ENCODE measurements around the gene EFCAB7. TPM values are rescaled to one million over a fixed set of nuclear protein-coding genes. Genes with fewer than 3 reads are reported as not detected.
A peak's percentile ranks its signal among the peaks of the same experiment; 100 is the strongest.

Gene EFCAB7
- total RNA-seq, 1 experiment from 2014 or later, result 3.6 TPM

DNA sequence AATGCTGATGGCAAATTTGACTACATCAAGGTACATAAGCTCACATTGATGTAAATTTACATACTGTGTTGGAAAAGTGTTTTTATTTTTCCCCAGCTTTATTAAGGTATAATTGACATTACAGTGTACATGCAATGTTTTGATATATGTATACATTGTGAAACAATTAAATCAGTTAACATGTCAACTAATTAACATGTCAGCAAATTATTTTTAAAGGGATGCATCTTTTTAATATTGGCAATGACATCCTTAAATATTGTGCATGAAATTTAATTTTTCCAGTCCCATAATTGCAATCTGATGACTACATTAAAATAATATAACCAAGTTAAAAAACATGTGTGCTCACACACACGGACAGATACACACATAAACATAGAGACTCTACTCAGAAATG, 9.4 kb downstream of the EFCAB7 start:
- TF ChIP-seq, protein P1, sequence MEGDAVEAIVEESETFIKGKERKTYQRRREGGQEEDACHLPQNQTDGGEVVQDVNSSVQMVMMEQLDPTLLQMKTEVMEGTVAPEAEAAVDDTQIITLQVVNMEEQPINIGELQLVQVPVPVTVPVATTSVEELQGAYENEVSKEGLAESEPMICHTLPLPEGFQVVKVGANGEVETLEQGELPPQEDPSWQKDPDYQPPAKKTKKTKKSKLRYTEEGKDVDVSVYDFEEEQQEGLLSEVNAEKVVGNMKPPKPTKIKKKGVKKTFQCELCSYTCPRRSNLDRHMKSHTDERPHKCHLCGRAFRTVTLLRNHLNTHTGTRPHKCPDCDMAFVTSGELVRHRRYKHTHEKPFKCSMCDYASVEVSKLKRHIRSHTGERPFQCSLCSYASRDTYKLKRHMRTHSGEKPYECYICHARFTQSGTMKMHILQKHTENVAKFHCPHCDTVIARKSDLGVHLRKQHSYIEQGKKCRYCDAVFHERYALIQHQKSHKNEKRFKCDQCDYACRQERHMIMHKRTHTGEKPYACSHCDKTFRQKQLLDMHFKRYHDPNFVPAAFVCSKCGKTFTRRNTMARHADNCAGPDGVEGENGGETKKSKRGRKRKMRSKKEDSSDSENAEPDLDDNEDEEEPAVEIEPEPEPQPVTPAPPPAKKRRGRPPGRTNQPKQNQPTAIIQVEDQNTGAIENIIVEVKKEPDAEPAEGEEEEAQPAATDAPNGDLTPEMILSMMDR (conservative IDR thresholded peaks at IDR 0.05; ENCODE audit: low read depth, low read length), result no peak
- TF ChIP-seq EZH2 (IDR thresholded peaks at IDR 0.05; ENCODE audit: low read length, unreplicated experiment) (no peak), EZH2phosphoT487 (IDR thresholded peaks at IDR 0.05; ENCODE audit: borderline replicate concordance, low read length) (no peak)
- CTCF ChIA-PET, result no interaction called here

DNA sequence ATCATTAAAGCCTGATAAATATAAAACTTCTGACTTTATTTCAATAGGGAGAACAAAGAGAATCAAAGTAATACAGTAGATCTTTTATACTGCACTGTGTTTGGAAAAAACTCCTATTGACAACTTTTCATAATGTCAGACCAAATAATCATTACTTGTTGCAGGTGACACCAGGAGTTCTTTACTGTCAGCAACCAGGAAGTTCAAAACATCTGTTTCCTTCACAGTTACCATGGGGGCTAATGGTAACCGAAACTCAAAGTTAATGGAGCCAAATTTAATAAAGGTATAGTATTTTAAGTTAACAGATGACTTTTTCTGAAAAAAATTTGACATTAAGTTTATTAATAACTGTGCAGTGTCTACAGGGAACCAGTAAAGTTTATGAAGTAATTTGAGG, 10.6 kb downstream of the EFCAB7 start:
- H2AFZ ChIP-seq (ENCODE audit: low read length), result no peak overlapping the region
- no peak for ATAC-seq
- CTCF ChIA-PET, result no interaction called here

More for the DNA sequence above, 9.4 kb downstream of the EFCAB7 start:
- Histone ChIP-seq H3K27me3 (ENCODE audit: low read length) (no peaks in the 10 kb centered on the region), H3K4me1 (ENCODE audit: insufficient read depth, low read length) (no peaks in the 10 kb centered on the region), H3K9ac (ENCODE audit: low read length) (no peak overlapping the region), H3K9me3 (ENCODE audit: low read length) (no peaks in the 10 kb centered on the region), H3K4me3 (ENCODE audit: low read length) (no peak overlapping the region), H3F3A (ENCODE audit: low read length, unreplicated experiment) (no peaks in the 10 kb centered on the region), H3K79me2 (ENCODE audit: low read length) (no peaks in the 10 kb centered on the region), H2AFZ (ENCODE audit: low read length) (no peak overlapping the region), H3K27ac (ENCODE audit: low read length) (no peak overlapping the region), H4K20me1 (ENCODE audit: low read length) (no peaks in the 10 kb centered on the region), H3K4me2 (ENCODE audit: low read length) (no peak overlapping the region), H3K9me2 (replicated peaks; ENCODE audit: low read length) (no peaks in the 10 kb centered on the region), H3K36me3 (ENCODE audit: low read depth, low read length) (0 out of 2 replicates have a peak, but pooled peaks cover 4% of the 10 kb centered on the region)
- intact Hi-C loops (cut with micrococcal nuclease), result no loop called here
- ATAC-seq, result no peak
- BruUV-seq (replicated peaks), result no TSS peak
- POLR2A ChIA-PET (ENCODE audit: unreplicated experiment), result no interaction called here
- DNase-seq, result no peak

DNA sequence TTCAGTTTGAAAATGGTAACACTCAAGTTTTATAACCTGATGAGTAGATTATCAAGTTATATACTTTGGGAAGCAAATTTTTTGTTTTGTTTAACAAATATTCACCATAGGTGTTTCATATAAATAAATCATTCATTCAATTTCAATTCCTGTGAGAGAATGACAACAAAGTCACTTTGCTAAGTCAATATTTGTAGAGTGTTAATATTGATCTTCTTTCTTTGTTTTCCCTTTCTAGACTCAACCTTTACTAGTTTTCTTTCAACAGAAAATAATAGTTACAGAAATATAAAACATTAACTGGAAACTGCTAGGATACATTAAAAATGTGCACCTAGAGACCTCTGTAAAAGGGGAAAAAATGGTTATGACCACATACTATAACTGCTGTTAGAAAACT, 11.1 kb downstream of the EFCAB7 start:
- Histone ChIP-seq H3K4me1 (ENCODE audit: insufficient read depth, low read length) (no peaks in the 10 kb centered on the region), H3K79me2 (ENCODE audit: low read length) (no peaks in the 10 kb centered on the region), H3K27me3 (ENCODE audit: low read length) (no peaks in the 10 kb centered on the region), H3K9me3 (ENCODE audit: low read length) (no peaks in the 10 kb centered on the region), H2AFZ (ENCODE audit: low read length) (no peak overlapping the region), H3K27ac (ENCODE audit: low read length) (no peak overlapping the region), H3F3A (ENCODE audit: low read length, unreplicated experiment) (no peaks in the 10 kb centered on the region), H4K20me1 (ENCODE audit: low read length) (no peaks in the 10 kb centered on the region), H3K9ac (ENCODE audit: low read length) (no peak overlapping the region), H3K36me3 (ENCODE audit: low read depth, low read length) (0 out of 2 replicates have a peak, but pooled peaks cover 4% of the 10 kb centered on the region), H3K9me2 (replicated peaks; ENCODE audit: low read length) (no peaks in the 10 kb centered on the region), H3K4me3 (ENCODE audit: low read length) (no peak overlapping the region), H3K4me2 (ENCODE audit: low read length) (no peak overlapping the region)
- POLR2A ChIA-PET (ENCODE audit: unreplicated experiment), result no interaction called here
- CTCF ChIA-PET, result no interaction called here
- TF ChIP-seq, protein P1 (conservative IDR thresholded peaks at IDR 0.05; ENCODE audit: low read depth, low read length), result no peak
- TF ChIP-seq EZH2phosphoT487 (IDR thresholded peaks at IDR 0.05; ENCODE audit: borderline replicate concordance, low read length) (no peak), EZH2 (IDR thresholded peaks at IDR 0.05; ENCODE audit: low read length, unreplicated experiment) (no peak)
- BruUV-seq (replicated peaks), result no TSS peak
- DNase-seq, result no peak
- intact Hi-C loops (cut with micrococcal nuclease), result loop anchor here (2.0 kb wide), 2 partner anchors 208 to 218 kb away; no protein-coding TSS in a partner anchor
- peak; percentile 24; the same call in 1 of the 2 replicates for ATAC-seq

More for the DNA sequence above, 10.6 kb downstream of the EFCAB7 start:
- Histone ChIP-seq H3K27me3 (ENCODE audit: low read length) (no peaks in the 10 kb centered on the region), H3K9ac (ENCODE audit: low read length) (no peak overlapping the region), H3K79me2 (ENCODE audit: low read length) (no peaks in the 10 kb centered on the region), H4K20me1 (ENCODE audit: low read length) (no peaks in the 10 kb centered on the region), H3K9me2 (replicated peaks; ENCODE audit: low read length) (no peaks in the 10 kb centered on the region), H3K9me3 (ENCODE audit: low read length) (no peaks in the 10 kb centered on the region), H3K4me1 (ENCODE audit: insufficient read depth, low read length) (no peaks in the 10 kb centered on the region), H3K4me2 (ENCODE audit: low read length) (no peak overlapping the region), H3K36me3 (ENCODE audit: low read depth, low read length) (0 out of 2 replicates have a peak, but pooled peaks cover 4% of the 10 kb centered on the region), H3K4me3 (ENCODE audit: low read length) (no peak overlapping the region), H3K27ac (ENCODE audit: low read length) (no peak overlapping the region), H3F3A (ENCODE audit: low read length, unreplicated experiment) (no peaks in the 10 kb centered on the region)
- TF ChIP-seq EZH2phosphoT487 (IDR thresholded peaks at IDR 0.05; ENCODE audit: borderline replicate concordance, low read length), result no peak
- TF ChIP-seq, protein P1 (conservative IDR thresholded peaks at IDR 0.05; ENCODE audit: low read depth, low read length), result no peak
- no peak for TF ChIP-seq EZH2 (IDR thresholded peaks at IDR 0.05; ENCODE audit: low read length, unreplicated experiment)
- no peak for DNase-seq
- POLR2A ChIA-PET (ENCODE audit: unreplicated experiment), result no interaction called here
- no TSS peak for BruUV-seq (replicated peaks)
- intact Hi-C loops (cut with micrococcal nuclease), result loop anchor here (2.0 kb wide), 2 partner anchors 207 to 217 kb away; no protein-coding TSS in a partner anchor

All from PC-3 (cell line).